Hepatocyte (in vitro differentiated cells): ENCODE measurements around the gene SRMS.

Experiments
- EZH2 ChIP-seq: fragments of 200-600 bp; sonication (generic); IDR thresholded peaks from 2 replicates; pipeline ENCODE4 v1.6.1; 2016; ENCODE audit warnings: antibody characterized with exemption, mild to moderate bottlenecking, borderline replicate concordance
- EZH2phosphoT487 ChIP-seq: fragments of 200-600 bp; sonication (generic); IDR thresholded peaks from one replicate; pipeline ENCODE4 v1.6.1; 2018; ENCODE audit warnings: antibody characterized with exemption, mild to moderate bottlenecking, low read depth, moderate library complexity; ENCODE audit not compliant: unreplicated experiment, severe bottlenecking
- TF ChIP-seq, protein P1 (sequence below): fragments of 200-600 bp; sonication (generic); IDR thresholded peaks from 2 replicates; pipeline ENCODE4 v1.5.1; 2016; ENCODE audit warnings: antibody characterized with exemption, mild to moderate bottlenecking; ENCODE audit not compliant: poor library complexity

DNA sequence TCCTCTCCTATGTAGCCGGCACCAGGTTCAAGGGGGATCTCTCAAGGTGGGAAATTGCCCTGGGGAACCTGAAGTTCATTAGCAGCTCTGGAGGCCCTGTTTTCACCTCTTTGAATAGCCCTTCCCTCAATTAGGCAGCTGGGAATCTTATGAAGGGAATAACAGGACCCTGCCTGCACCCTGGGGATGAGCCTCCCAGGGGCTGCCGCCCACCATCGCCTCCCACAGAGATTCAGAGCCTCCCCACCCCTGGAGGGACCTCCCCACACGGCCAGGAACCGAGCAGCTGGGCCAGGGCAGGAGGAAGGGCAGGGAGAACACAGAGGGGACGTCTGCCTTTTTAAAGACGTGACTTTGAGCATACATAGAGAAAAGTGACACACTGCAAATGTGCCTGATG, 44.0 kb downstream of the SRMS start:
- TF ChIP-seq, protein P1, sequence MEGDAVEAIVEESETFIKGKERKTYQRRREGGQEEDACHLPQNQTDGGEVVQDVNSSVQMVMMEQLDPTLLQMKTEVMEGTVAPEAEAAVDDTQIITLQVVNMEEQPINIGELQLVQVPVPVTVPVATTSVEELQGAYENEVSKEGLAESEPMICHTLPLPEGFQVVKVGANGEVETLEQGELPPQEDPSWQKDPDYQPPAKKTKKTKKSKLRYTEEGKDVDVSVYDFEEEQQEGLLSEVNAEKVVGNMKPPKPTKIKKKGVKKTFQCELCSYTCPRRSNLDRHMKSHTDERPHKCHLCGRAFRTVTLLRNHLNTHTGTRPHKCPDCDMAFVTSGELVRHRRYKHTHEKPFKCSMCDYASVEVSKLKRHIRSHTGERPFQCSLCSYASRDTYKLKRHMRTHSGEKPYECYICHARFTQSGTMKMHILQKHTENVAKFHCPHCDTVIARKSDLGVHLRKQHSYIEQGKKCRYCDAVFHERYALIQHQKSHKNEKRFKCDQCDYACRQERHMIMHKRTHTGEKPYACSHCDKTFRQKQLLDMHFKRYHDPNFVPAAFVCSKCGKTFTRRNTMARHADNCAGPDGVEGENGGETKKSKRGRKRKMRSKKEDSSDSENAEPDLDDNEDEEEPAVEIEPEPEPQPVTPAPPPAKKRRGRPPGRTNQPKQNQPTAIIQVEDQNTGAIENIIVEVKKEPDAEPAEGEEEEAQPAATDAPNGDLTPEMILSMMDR, result no peak
- TF ChIP-seq EZH2 (no peak), EZH2phosphoT487 (no peak)
